GM23338 (cell line): ENCODE measurements around the gene NHERF1.

Experiments
- EZH2 ChIP-seq: fragments of 200-600 bp; sonication (generic); IDR thresholded peaks from one replicate; pipeline ENCODE4 v1.8.0; 2017; ENCODE audit warnings: antibody characterized with exemption, mild to moderate bottlenecking, low read depth; ENCODE audit not compliant: unreplicated experiment
- POLR2AphosphoS5 ChIP-seq: IDR thresholded peaks from 2 replicates; pipeline ENCODE4 v1.6.1; 2016; ENCODE audit warnings: antibody characterized with exemption, low read depth

GRCh38 chr17:74704544-74704943 is 43.9 kb upstream of the NHERF1 start:
- TF ChIP-seq EZH2 (no peak), POLR2AphosphoS5 (no peak)
